HL-60 (cell line): ENCODE results near the gene OGG1.

Experiments
- DNase-seq, 2 experiments: peaks; one replicate each; pipeline ENCODE4 v3.0.0-alpha.2; 2010 to 2020; ENCODE audit warnings: low read depth in 1 of 2, low spot score in 1 of 2
- H3K27ac ChIP-seq: fragments of 250-450 bp; sonication (Bioruptor Pico); replicated peaks from 2 replicates; pipeline ENCODE4 v1.5.1; 2020; ENCODE audit warnings: mild to moderate bottlenecking, moderate library complexity
- H3K27me3 ChIP-seq: fragments of 250-450 bp; sonication (Bioruptor Pico); 2 replicates; pipeline ENCODE4 v1.5.1; 2021; ENCODE audit warnings: mild to moderate bottlenecking, moderate library complexity; ENCODE audit not compliant: insufficient read depth, poor library complexity, severe bottlenecking
- H3K4me3 ChIP-seq: replicated peaks from 2 replicates; pipeline ENCODE4 v1.5.1; 2011; ENCODE audit warnings: mild to moderate bottlenecking, control low read depth, low read length; ENCODE audit not compliant: insufficient read depth
- CTCF ChIP-seq: IDR thresholded peaks from one replicate; pipeline ENCODE4 v1.5.1; 2011; ENCODE audit warnings: low read length, control low read depth, inconsistent platforms; ENCODE audit not compliant: insufficient read depth
- GABPA ChIP-seq: IDR thresholded peaks from 2 replicates; pipeline ENCODE4 v1.6.1; 2012; ENCODE audit warnings: low read depth
- POLR2AphosphoS5 ChIP-seq: IDR thresholded peaks from 2 replicates; pipeline ENCODE4 v1.6.1; 2012; ENCODE audit warnings: low read depth
- REST ChIP-seq: IDR thresholded peaks from 2 replicates; pipeline ENCODE4 v1.6.1; 2012; ENCODE audit warnings: low read depth; ENCODE audit not compliant: insufficient replicate concordance
- SPI1 ChIP-seq: IDR thresholded peaks from 2 replicates; pipeline ENCODE4 v1.6.1; 2012; ENCODE audit warnings: low read depth, mild to moderate bottlenecking, borderline replicate concordance

OGG1 gene

GRCh38 chr3:9730657-9731205, 19.0 kb upstream of the OGG1 start:
- peak overlapping the region; percentile 57 for H3K4me3 ChIP-seq
- no peaks in the 10 kb centered on the region for H3K27me3 ChIP-seq
- DNase-seq, result no peak
- peak overlapping the region; percentile 100 for H3K27ac ChIP-seq
- no peak for TF ChIP-seq GABPA
- no peak for TF ChIP-seq CTCF
- TF ChIP-seq REST, result no peak
- no peak for TF ChIP-seq SPI1
- TF ChIP-seq POLR2AphosphoS5, result no peak

- Histone ChIP-seq H3K4me3 (peak within 1 kb of the TSS; percentile 90), H3K27ac (peak within 1 kb of the TSS; percentile 100), H3K27me3 (no peaks in the 10 kb centered on the region)
- peak; percentile 98 to 99 for DNase-seq
- TF ChIP-seq GABPA (peak; percentile 58), POLR2AphosphoS5 (peak; percentile 63; the same call in 1 of the 2 replicates), CTCF (no peak), SPI1 (no peak), REST (peak; percentile 54)
These were observed 18.3 kb upstream of the OGG1 start, which contains the start of gene BRPF1 for GRCh38 chr3:9731206-9732079. BRPF1 (plus strand) TSS chr3:9731735; CDS start chr3:9734141, 2,406 bp downstream.

- Histone ChIP-seq H3K4me3 (peak overlapping the region; percentile 90), H3K27ac (peak overlapping the region; percentile 100), H3K27me3 (no peaks in the 10 kb centered on the region)
- DNase-seq, result peak in 1 of 2 experiments; percentile 68
- TF ChIP-seq POLR2AphosphoS5 (no peak), GABPA (no peak), CTCF (no peak), REST (no peak), SPI1 (no peak)
These were observed 17.5 kb upstream of the OGG1 start for GRCh38 chr3:9732080-9732739.
